CD4-positive, alpha-beta T cell (primary cell): ENCODE results near the gene DYSF. TPM values are rescaled to one million over a fixed set of nuclear protein-coding genes. Genes with fewer than 3 reads are reported as not detected.

Experiments used
- ATAC-seq: fragments of 200-7000 bp; cut with Tn5 transposase; one replicate; pipeline ENCODE4 v1.10.0; 2022; ENCODE audit warnings: mild to moderate bottlenecking; ENCODE audit not compliant: poor library complexity
- CTCF ChIA-PET: fragments of 350-600 bp; sonication (Branson Sonifier 250); formaldehyde crosslinking; loops from one replicate; lab custom pipeline; 2021; ENCODE audit warnings: antibody characterized with exemption, inconsistent platforms; lab: Charles Lee
- POLR2A ChIA-PET: fragments of 350-600 bp; sonication (Branson Sonifier 250); formaldehyde crosslinking; loops from one replicate; lab custom pipeline; 2021; ENCODE audit warnings: antibody characterized with exemption, inconsistent platforms; lab: Charles Lee
- DNase-seq, 14 experiments: peaks; one replicate each; pipeline ENCODE4 v3.0.0-alpha.2; 2013 to 2020; ENCODE audit warnings: mixed read lengths in 2 of 14
- H3K27ac ChIP-seq, 2 donors: one replicate each; pipeline versions ENCODE4 v1.5.1 to v1.7.0; 2013; ENCODE audit warnings: low read length in 2 of 2, low read depth in 1 of 2, mild to moderate bottlenecking in 1 of 2
- H3K27me3 ChIP-seq, 2 experiments: 1 replicate in 1 of 2; 2 replicates in 1 of 2; pipeline versions ENCODE4 v1.6.1 to v1.7.0; 2013; ENCODE audit warnings: low read length in 2 of 2, control low read depth in 1 of 2, mild to moderate bottlenecking in 1 of 2, moderate library complexity in 1 of 2; ENCODE audit not compliant: insufficient read depth in 2 of 2, control insufficient read depth in 1 of 2
- H3K36me3 ChIP-seq: one replicate; pipeline ENCODE4 v1.6.1; 2013; ENCODE audit warnings: low read length, control low read depth; ENCODE audit not compliant: insufficient read depth
- H3K4me1 ChIP-seq: one replicate; pipeline ENCODE4 v1.6.1; 2013; ENCODE audit warnings: low read length, control low read depth; ENCODE audit not compliant: insufficient read depth
- H3K4me3 ChIP-seq: one replicate; pipeline ENCODE4 v1.5.1; 2013; ENCODE audit warnings: mild to moderate bottlenecking, low read length, moderate library complexity
- H3K9me3 ChIP-seq, 2 experiments: 1 replicate in 1 of 2; 2 replicates in 1 of 2; pipeline versions ENCODE4 v1.6.1 to v1.7.0; 2013; ENCODE audit warnings: low read length in 2 of 2, mild to moderate bottlenecking in 2 of 2, control low read depth in 1 of 2, moderate library complexity in 1 of 2; ENCODE audit not compliant: control insufficient read depth in 1 of 2, insufficient read depth in 1 of 2
- H3K27ac Mint-ChIP-seq: one replicate; pipeline ENCODE4 v1.8.0; 2020; ENCODE audit warnings: mixed read lengths
- H3K27me3 Mint-ChIP-seq: one replicate; pipeline ENCODE4 v1.8.0; 2021; ENCODE audit warnings: mixed read lengths
- H3K36me3 Mint-ChIP-seq: one replicate; pipeline ENCODE4 v1.8.0; 2021; ENCODE audit warnings: low read depth, mixed read lengths
- H3K4me1 Mint-ChIP-seq: one replicate; pipeline ENCODE4 v1.8.0; 2021; ENCODE audit warnings: low read depth, mixed read lengths
- H3K4me3 Mint-ChIP-seq: one replicate; pipeline ENCODE4 v1.8.0; 2020; ENCODE audit warnings: mild to moderate bottlenecking, mixed read lengths
- H3K9me3 Mint-ChIP-seq: one replicate; pipeline ENCODE4 v1.8.0; 2020; ENCODE audit warnings: mixed read lengths
- intact Hi-C, 2 experiments: fragments of 100-400 bp; cut with DNase I in 1 of 2; cut with micrococcal nuclease in 1 of 2; formaldehyde crosslinking; loops; one replicate each; pipeline versions ENCODE4 v1.15.1 to v1.9.0; 2023 to 2025; cut with DNase I, micrococcal nuclease
- total RNA-seq, 174 experiments: library from RNA in 2 of 174; stranded (reverse) in 2 of 174; gene quantifications; one replicate each; pipeline ENCODE4 v1.2.3 and lab custom pipeline; 2021 to 2026
- TF ChIP-seq, protein P1 (sequence below): fragments of 200-600 bp; IDR thresholded peaks from one replicate; pipeline ENCODE4 v1.8.0; 2022; ENCODE audit warnings: antibody characterized with exemption, mild to moderate bottlenecking

DYSF gene
- total RNA-seq, 2 experiments from 2014 or later, result 0.27 to 0.31 TPM

- TF ChIP-seq, protein P1, sequence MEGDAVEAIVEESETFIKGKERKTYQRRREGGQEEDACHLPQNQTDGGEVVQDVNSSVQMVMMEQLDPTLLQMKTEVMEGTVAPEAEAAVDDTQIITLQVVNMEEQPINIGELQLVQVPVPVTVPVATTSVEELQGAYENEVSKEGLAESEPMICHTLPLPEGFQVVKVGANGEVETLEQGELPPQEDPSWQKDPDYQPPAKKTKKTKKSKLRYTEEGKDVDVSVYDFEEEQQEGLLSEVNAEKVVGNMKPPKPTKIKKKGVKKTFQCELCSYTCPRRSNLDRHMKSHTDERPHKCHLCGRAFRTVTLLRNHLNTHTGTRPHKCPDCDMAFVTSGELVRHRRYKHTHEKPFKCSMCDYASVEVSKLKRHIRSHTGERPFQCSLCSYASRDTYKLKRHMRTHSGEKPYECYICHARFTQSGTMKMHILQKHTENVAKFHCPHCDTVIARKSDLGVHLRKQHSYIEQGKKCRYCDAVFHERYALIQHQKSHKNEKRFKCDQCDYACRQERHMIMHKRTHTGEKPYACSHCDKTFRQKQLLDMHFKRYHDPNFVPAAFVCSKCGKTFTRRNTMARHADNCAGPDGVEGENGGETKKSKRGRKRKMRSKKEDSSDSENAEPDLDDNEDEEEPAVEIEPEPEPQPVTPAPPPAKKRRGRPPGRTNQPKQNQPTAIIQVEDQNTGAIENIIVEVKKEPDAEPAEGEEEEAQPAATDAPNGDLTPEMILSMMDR, result no peak
- Histone ChIP-seq H3K36me3 (no peaks in the 10 kb centered on the region), H3K4me1 (peaks cover 4% of the 10 kb centered on the region), H3K4me3 (no peak overlapping the region), H3K9me3 (peaks cover 0 to 5% of the 10 kb centered on the region in 2 experiments), H3K27ac (no peak overlapping the region), H3K27me3 (no peaks in the 10 kb centered on the region)
- H3K27me3 Mint-ChIP-seq, result peaks cover 7% of the 10 kb centered on the region
- ChIA-PET POLR2A (no interaction called here), CTCF (interaction anchor here (1.6 kb wide), 1 partner anchor 1028 kb away, joined by 3 read pairs; no protein-coding TSS in a partner anchor)
- intact Hi-C loops, result no loop called here
- no peaks in the 10 kb centered on the region for H3K4me1 Mint-ChIP-seq
- H3K9me3 Mint-ChIP-seq, result no peaks in the 10 kb centered on the region
- no peak overlapping the region for H3K4me3 Mint-ChIP-seq
- DNase-seq (no peak), ATAC-seq (no peak)
- H3K27ac Mint-ChIP-seq, result no peak overlapping the region
- H3K36me3 Mint-ChIP-seq, result no peaks in the 10 kb centered on the region
Measured at GRCh38 chr2:71551631-71551915, 98.2 kb downstream of the DYSF start.

DNA sequence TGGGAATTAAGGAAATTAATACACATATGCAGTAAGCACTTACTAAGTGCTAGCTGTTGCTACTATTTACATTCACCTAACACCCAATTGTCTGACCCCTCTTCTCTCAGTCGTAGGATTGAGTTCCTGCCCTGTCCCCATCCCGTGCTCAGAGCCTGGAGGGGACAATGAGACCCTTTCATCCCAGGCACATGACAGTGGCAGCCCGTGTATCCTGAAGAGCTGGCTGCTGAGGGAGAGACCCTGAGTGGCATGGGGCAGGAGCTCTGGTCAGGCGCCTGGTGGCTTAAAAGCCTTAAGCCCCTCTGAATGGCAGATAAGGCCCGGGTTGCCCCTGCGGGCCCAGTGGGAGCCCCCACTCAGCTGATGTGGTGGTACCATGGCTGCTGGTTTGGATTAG, 99.0 kb downstream of the DYSF start:
- ATAC-seq, result no peak
- H3K27me3 ChIP-seq, result no peaks in the 10 kb centered on the region
- H3K4me1 ChIP-seq, result peaks cover 4% of the 10 kb centered on the region
- TF ChIP-seq, protein P1, result no peak
- no peak overlapping the region for H3K4me3 ChIP-seq
- Mint-ChIP-seq H3K4me3 (no peak overlapping the region), H3K36me3 (no peaks in the 10 kb centered on the region), H3K27ac (no peak overlapping the region), H3K4me1 (no peaks in the 10 kb centered on the region), H3K9me3 (no peaks in the 10 kb centered on the region), H3K27me3 (peaks cover 7% of the 10 kb centered on the region)
- peaks cover 0 to 5% of the 10 kb centered on the region in 2 experiments for H3K9me3 ChIP-seq
- H3K27ac ChIP-seq, result no peak overlapping the region
- no peaks in the 10 kb centered on the region for H3K36me3 ChIP-seq
- intact Hi-C loops, result no loop called here
- POLR2A ChIA-PET, result no interaction called here
- CTCF ChIA-PET, result interaction anchor here (1.6 kb wide), 1 partner anchor 1027 kb away, joined by 3 read pairs; no protein-coding TSS in a partner anchor
- DNase-seq, result no peak

- Mint-ChIP-seq H3K36me3 (no peaks in the 10 kb centered on the region), H3K27ac (no peak overlapping the region)
- intact Hi-C loops, result no loop called here
Measured at GRCh38 chr2:71552861-71553301, 99.5 kb downstream of the DYSF start.

More at GRCh38 chr2:71552861-71553301, 99.5 kb downstream of the DYSF start:
- ATAC-seq (no peak), DNase-seq (no peak)
- TF ChIP-seq, protein P1, result no peak
- no peaks in the 10 kb centered on the region for H3K27me3 ChIP-seq
- no peak overlapping the region for H3K4me3 Mint-ChIP-seq
- peaks cover 7% of the 10 kb centered on the region for H3K27me3 Mint-ChIP-seq
- ChIA-PET CTCF (interaction anchor here (1.6 kb wide), 1 partner anchor 1027 kb away, joined by 3 read pairs; no protein-coding TSS in a partner anchor), POLR2A (no interaction called here)
- H3K4me1 ChIP-seq, result peaks cover 4% of the 10 kb centered on the region
- no peaks in the 10 kb centered on the region for H3K9me3 Mint-ChIP-seq
- H3K36me3 ChIP-seq, result no peaks in the 10 kb centered on the region
- H3K9me3 ChIP-seq, result peaks cover 0 to 5% of the 10 kb centered on the region in 2 experiments
- H3K4me1 Mint-ChIP-seq, result no peaks in the 10 kb centered on the region
- no peak overlapping the region for H3K4me3 ChIP-seq
- no peak overlapping the region for H3K27ac ChIP-seq
